HG03432 (cell line): ENCODE measurements around the gene SLC9A8.

Experiments
- ATAC-seq: cut with Tn5 transposase; IDR thresholded peaks from one replicate; pipeline ENCODE4 v1.9.1; 2021; ENCODE audit warnings: mild to moderate bottlenecking, moderate library complexity; ENCODE audit not compliant: unreplicated experiment

The SLC9A8 gene

GRCh38 chr20:49871391-49871948 lies 58.8 kb downstream of the SLC9A8 start:
- no peak for ATAC-seq

- ATAC-seq, result no peak
Measured at GRCh38 chr20:49872056-49872455, 59.4 kb downstream of the SLC9A8 start.

GRCh38 chr20:49874696-49875095 lies 62.1 kb downstream of the SLC9A8 start:
- ATAC-seq, result no peak

- ATAC-seq, result no peak
Measured at GRCh38 chr20:49877386-49877921, 64.8 kb downstream of the SLC9A8 start.

- ATAC-seq, result no peak
Measured at GRCh38 chr20:49878977-49879376, 66.3 kb downstream of the SLC9A8 start.

GRCh38 chr20:49880177-49880576 lies 67.5 kb downstream of the SLC9A8 start:
- ATAC-seq, result no peak

GRCh38 chr20:49880724-49881445 lies 68.3 kb downstream of the SLC9A8 start:
- ATAC-seq, result no peak

GRCh38 chr20:49882171-49882970 lies 69.7 kb downstream of the SLC9A8 start:
- ATAC-seq, result no peak

- ATAC-seq, result no peak
Measured at GRCh38 chr20:49883246-49883802, 70.7 kb downstream of the SLC9A8 start.

GRCh38 chr20:49885558-49886332 lies 73.1 kb downstream of the SLC9A8 start:
- ATAC-seq, result no peak

GRCh38 chr20:49886571-49887213 lies 74.1 kb downstream of the SLC9A8 start:
- ATAC-seq, result no peak

- no peak for ATAC-seq
Measured at GRCh38 chr20:49887251-49888211, 74.9 kb downstream of the SLC9A8 start.

GRCh38 chr20:49888212-49889000 lies 75.8 kb downstream of the SLC9A8 start:
- no peak for ATAC-seq

- ATAC-seq, result no peak
Measured at GRCh38 chr20:49889001-49889934, 76.6 kb downstream of the SLC9A8 start.

GRCh38 chr20:49889935-49890333 lies 77.3 kb downstream of the SLC9A8 start:
- no peak for ATAC-seq

GRCh38 chr20:49890471-49891361 lies 78.1 kb downstream of the SLC9A8 start:
- no peak for ATAC-seq
